GM19438 (cell line): ENCODE measurements around the gene SPAG6.
"Not testable (repeated sequence)": the region's sequence is repeated elsewhere in the genome, so short reads cannot be mapped to it uniquely, and the experiment has no call there.

Experiments used
- ATAC-seq: cut with Tn5 transposase; IDR thresholded peaks from one replicate; pipeline ENCODE4 v1.9.1; 2021; ENCODE audit warnings: low read depth; ENCODE audit not compliant: unreplicated experiment

The SPAG6 gene

GRCh38 chr10:22340329-22341189, 4.7 kb upstream of the SPAG6 start:
- peak; percentile 43 for ATAC-seq

- peak; percentile 10 for ATAC-seq
Observed at GRCh38 chr10:22341190-22341925, 3.9 kb upstream of the SPAG6 start.

- ATAC-seq: no peak
Observed at GRCh38 chr10:22341926-22342196, 3.4 kb upstream of the SPAG6 start.

DNA sequence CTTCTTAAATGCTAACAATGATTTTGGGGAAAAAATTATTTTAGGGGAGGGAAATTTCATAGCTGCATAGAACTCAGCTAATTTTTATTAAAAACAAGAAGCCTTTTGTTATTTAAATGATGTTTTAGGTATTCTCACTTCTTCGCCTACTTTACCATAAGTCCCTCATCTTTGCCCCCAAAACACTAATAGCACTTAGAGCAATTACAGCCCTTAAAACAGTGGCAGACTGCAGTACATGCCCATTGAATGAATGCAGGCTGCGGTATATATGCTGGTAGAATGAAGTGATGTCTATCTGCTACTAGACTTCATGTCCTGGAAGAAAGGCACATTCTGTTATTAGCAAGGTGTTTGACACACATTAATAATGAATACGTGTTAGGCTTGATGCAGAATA, 2.9 kb upstream of the SPAG6 start:
- no peak for ATAC-seq

GRCh38 chr10:22343731-22344130, 1.6 kb upstream of the SPAG6 start:
- ATAC-seq: no peak

DNA sequence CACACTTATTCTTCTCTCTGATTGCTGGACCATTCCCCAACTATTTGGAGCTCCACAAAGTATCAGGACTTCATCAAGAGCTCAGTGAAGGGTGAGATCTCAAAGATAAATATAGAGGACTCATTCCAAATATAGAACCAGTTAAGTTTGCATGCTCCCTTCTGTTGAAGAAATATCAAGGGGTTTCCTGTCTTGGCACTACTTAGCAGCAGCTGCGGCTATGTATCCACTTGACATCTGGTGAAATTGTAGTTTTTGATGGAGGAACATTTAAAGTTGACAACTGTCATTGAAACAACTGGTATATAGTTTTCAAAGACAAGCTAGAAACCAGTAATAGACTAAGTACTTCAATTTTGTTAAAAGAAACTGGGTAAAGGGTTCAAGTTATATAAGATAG, 1.0 kb upstream of the SPAG6 start:
- ATAC-seq: no peak

DNA sequence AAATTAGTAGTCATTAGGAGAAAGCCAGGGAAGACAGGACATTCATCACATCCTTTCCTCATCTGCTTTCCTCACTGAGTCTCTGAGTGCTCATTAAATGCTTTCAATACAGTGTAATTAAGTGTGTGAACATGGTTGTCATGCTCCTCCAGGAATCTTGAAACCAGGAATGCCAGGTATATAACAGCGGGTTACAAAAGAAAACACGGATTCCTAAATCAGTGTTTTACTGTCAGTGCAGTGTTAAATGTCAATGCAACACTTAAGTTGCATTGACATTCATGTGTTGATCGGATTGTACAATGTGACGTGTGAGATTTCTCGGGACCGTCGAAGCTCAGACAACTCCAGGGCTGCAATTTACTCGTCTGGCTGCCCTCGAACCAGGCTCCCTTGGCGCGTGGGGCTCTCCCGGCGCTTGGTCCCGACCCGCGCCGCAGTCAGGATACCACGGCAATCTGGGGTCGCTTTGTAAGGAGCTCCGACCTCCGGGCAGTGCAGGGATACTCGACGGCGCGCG, 455 bp upstream of the SPAG6 start:
- ATAC-seq: no peak

DNA sequence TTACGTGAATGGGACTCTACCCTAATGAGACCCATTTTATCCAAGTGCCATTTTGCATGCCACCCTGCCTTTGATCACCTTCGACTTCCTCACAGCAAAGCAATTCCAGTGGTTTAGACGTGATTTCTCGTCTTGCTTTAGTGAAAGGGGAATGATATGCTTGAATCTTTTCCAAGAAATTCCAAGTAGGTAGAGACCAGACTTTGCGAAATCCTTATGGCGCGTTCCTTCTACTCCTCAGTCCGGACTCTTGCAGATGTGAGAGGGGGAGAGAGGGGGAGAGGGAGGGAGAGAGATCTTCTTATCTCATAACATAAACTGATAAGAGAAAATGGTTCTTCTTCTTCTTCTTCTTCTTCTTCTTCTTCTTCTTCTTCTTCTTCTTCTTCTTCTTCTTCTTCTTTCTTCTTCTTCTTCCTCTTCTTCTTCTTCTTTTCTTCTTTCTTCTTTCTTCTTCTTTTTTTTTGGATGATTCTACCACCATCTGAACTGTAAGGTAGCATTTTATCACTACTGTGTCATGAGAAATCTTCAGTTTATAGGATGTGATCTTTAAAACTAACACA, 883 bp downstream of the SPAG6 start:
- no peak for ATAC-seq

DNA sequence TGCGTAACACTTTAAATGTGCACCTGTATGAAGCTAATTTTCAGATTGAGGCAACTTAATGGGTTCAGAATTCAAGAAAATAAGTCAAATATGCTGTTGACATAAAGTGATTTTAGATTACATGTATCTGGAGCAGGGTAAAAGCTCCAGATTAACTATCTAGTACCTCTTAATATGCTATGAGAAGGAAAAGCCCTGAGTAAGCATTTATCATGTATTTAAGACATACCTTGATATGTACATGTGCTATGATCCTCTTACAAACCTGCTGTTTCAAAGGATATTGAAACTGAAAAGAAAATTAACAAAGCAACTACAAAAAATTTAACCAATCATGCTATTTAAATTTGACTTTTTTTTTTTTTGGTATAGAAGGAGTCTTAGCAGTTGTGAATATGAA, 4.5 kb downstream of the SPAG6 start:
- no peak for ATAC-seq

- ATAC-seq: no peak
Observed at GRCh38 chr10:22351131-22351703, 5.9 kb downstream of the SPAG6 start.

GRCh38 chr10:22356324-22356873, 11.1 kb downstream of the SPAG6 start:
- ATAC-seq: no peak

DNA sequence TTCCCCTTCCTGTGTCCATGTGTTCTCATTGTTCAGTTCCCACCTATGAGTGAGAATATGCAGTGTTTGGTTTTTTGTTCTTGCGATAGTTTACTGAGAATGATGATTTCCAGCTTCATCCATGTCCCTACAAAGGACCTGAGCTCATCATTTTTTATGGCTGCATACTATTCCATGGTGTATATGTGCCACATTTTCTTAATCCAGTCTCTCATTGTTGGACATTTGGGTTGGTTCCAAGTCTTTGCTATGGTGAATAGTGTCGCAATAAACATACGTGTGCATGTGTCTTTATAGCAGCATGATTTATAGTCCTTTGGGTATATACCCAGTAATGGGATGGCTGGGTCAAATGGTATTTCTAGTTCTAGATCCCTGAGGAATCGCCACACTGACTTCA, 12.5 kb downstream of the SPAG6 start:
- not testable (repeated sequence) for ATAC-seq

DNA sequence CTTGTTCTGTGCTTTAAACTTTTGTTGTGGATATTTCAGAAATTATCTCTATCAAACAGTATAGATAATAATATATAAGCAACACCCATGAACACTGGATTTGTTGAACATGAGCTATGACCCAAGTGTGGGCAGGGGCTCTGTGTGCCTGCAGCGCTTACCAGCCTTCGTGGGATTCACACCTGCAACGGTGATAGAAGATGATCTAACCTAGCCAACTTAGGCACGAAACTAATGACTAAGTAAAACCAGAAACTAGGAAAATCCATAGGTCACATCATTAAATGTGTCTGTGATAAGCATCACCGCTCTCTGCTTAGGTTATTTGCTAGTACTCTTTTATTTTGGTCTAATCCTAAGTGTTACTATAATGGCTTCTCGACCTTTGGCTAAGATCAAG, 18.0 kb downstream of the SPAG6 start:
- no peak for ATAC-seq

- no peak for ATAC-seq
Observed at GRCh38 chr10:22364407-22365140, 19.3 kb downstream of the SPAG6 start.

GRCh38 chr10:22365233-22365632, 19.9 kb downstream of the SPAG6 start:
- no peak for ATAC-seq

DNA sequence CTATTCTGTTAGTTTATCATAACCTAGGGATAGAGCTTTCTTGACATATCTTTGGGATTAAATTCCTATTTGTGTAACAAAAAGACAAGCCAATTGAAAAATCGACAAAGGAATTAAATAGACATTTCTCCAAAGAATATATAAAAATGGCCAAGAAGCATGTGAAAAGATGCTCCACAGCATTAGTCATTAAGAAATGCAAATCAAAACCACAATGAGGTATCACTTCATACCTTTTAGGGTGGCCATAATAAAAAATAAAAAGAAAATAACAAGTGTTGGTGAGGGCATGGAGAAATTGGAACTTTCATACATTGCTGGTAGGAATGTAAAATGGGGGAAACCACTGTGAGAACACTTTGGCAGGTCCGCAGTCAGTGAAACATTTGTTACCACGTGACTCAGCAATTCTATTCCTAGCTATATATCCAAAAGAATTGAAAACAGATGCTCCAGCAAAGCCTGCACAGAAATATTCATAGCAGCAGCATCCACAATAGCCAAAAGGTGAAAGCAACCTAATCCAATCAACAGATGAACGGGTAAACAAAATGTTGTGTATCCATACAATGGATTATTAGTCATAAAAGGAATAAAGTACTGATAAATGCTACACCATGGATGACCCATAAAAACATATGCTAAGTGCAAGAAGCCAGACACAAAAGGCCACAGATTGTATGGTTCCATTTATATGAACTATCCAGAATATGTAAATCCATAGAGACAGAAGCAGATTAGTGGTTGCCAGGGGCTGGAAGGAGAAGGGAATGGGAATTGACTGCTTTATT, 20.5 kb downstream of the SPAG6 start:
- no peak for ATAC-seq

DNA sequence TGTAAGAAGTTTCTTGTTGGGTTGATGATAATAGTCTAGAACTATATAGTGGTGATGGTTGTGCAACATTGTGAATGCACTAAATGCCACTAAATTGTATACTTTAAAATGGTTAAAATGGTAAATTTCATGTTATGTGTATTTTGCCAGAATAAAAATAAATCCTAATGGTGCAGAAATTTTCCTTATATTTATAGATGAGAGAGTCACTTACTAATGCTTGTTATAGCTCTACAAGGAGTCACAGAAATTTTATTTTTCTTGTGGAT, 21.1 kb downstream of the SPAG6 start:
- ATAC-seq: no peak

DNA sequence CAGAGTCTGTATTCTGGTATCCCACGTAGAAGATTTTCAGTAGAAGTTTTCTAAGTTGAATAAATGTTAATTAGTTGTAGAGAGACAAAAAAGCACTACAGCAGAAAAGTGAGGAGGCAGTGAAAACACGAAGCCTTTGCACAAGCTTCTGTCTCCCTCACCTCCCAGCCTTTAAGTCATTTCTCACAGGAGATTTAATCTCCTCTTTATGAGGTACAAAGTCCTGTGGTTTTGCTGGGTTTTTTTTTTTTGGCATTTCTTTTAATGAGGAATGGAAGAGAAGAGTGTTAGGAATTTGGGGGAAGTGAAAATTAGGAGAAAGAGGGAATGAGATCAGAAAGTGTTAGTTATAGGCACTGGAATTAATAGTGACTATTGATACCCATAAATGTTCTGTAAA, 21.5 kb downstream of the SPAG6 start:
- no peak for ATAC-seq

DNA sequence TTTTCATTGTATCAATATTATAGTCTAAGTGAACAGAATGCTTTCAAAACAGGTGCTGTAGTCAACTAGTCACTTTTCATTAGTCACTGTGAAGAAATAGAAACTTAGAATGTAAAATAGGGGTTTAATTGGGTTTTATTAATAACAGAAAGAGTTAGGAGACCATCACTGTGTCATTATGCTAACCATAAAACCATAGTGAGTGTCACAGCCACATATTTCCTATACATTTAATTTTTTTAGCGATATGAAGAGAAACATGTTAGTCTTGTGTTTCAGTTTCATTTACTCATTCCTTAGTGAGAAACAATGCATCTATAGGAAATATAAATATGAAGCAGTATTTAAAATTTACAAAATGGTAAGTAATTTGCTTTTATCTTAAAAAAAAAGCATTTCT, 22.2 kb downstream of the SPAG6 start:
- no peak for ATAC-seq

- ATAC-seq: no peak
Observed at GRCh38 chr10:22368402-22368801, 23.1 kb downstream of the SPAG6 start.
